HL-60 (cell line): ENCODE data around the gene FAM110A.

Experiments
- POLR2AphosphoS5 ChIP-seq: IDR thresholded peaks from 2 replicates; pipeline ENCODE4 v1.6.1; 2012; ENCODE audit warnings: low read depth
- SPI1 ChIP-seq: IDR thresholded peaks from 2 replicates; pipeline ENCODE4 v1.6.1; 2012; ENCODE audit warnings: low read depth, mild to moderate bottlenecking, borderline replicate concordance
- TF ChIP-seq, protein P1 (sequence below): IDR thresholded peaks from one replicate; pipeline ENCODE4 v1.5.1; 2011; ENCODE audit warnings: low read length, control low read depth, inconsistent platforms; ENCODE audit not compliant: insufficient read depth

DNA sequence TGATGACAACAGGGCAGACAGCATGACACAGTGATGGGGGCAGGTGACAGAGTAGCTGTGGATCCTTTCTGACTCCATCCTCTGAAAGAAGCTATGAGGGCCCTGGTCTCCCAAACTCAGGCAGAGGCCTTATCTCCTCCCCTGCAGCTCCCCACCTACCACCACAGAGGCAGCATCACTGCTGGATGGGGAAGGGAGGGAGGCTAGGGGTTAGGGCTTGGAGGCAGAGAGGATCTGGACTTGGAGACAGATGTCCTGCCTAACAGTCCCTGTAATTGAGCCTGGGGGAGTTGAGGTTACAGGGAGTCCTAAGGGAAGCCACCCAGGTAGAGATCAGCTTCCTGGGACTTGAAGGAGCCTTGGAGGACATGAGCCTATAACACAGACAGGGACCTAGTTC, 37.9 kb downstream of the FAM110A start:
- TF ChIP-seq, protein P1, sequence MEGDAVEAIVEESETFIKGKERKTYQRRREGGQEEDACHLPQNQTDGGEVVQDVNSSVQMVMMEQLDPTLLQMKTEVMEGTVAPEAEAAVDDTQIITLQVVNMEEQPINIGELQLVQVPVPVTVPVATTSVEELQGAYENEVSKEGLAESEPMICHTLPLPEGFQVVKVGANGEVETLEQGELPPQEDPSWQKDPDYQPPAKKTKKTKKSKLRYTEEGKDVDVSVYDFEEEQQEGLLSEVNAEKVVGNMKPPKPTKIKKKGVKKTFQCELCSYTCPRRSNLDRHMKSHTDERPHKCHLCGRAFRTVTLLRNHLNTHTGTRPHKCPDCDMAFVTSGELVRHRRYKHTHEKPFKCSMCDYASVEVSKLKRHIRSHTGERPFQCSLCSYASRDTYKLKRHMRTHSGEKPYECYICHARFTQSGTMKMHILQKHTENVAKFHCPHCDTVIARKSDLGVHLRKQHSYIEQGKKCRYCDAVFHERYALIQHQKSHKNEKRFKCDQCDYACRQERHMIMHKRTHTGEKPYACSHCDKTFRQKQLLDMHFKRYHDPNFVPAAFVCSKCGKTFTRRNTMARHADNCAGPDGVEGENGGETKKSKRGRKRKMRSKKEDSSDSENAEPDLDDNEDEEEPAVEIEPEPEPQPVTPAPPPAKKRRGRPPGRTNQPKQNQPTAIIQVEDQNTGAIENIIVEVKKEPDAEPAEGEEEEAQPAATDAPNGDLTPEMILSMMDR = no peak
- no peak for TF ChIP-seq POLR2AphosphoS5
- TF ChIP-seq SPI1 = no peak
